HepG2 (cell line): ENCODE data around the gene FGFBP2. TPM values are rescaled to one million over a fixed set of nuclear protein-coding genes. Genes with fewer than 3 reads are reported as not detected.

ENCODE experiments used
- ATAC-seq: fragments of 200-7000 bp; cut with Tn5 transposase; 3 replicates; pipeline ENCODE4 v1.9.1; 2020; ENCODE audit warnings: mild to moderate bottlenecking, moderate library complexity
- BruUV-seq: library from RNA; stranded (reverse); fragments of 400-500 nt; replicated peaks from 2 replicates; lab custom pipeline; 2021; lab: Mats Ljungman, UMichigan
- CTCF ChIA-PET: fragments of 300-600 bp; formaldehyde crosslinking; extraction: SDS; loops from one replicate; lab custom pipeline; 2021; ENCODE audit warnings: low total read pairs, inconsistent platforms, low intra/inter-chr PET ratio; lab: Yijun Ruan, JAX
- POLR2A ChIA-PET: fragments of 350-600 bp; sonication (Branson Sonifier 250); formaldehyde crosslinking; loops from one replicate; lab custom pipeline; 2020; ENCODE audit warnings: antibody characterized with exemption, inconsistent platforms; lab: Yijun Ruan, JAX
- DNase-seq: peaks from one replicate; pipeline ENCODE4 v3.0.0-alpha.2; 2015; ENCODE audit warnings: low spot score
- FAIRE-seq: peaks from 3 replicates; lab custom pipeline; 2011; peaks lifted over from hg19 to GRCh38; lab: Jason Lieb, UNC
- H2AFZ ChIP-seq: one replicate; pipeline ENCODE4 v1.6.1; 2011; ENCODE audit warnings: low read length, inconsistent platforms
- H3K27ac ChIP-seq: fragments of 300-600 bp; 3 replicates; pipeline ENCODE4 v1.8.0; 2011; ENCODE audit warnings: mixed run types, mild to moderate bottlenecking, mixed read lengths, low read length, inconsistent platforms; ENCODE audit not compliant: insufficient read depth; ENCODE audit errors: extremely low read length
- H3K27me3 ChIP-seq, 2 experiments: fragments of 200-600 bp in 1 of 2; 2 replicates in 1 of 2; 3 replicates in 1 of 2; pipeline versions ENCODE4 v1.6.0 to v1.8.0; 2011; ENCODE audit warnings: low read length in 2 of 2, mild to moderate bottlenecking in 2 of 2, moderate library complexity in 2 of 2, inconsistent platforms in 1 of 2; ENCODE audit not compliant: insufficient read depth in 2 of 2, control insufficient read depth in 1 of 2
- H3K36me3 ChIP-seq, 2 experiments: fragments of 200-600 bp in 1 of 2; replicated peaks in 1 of 2; 2 replicates in 1 of 2; 3 replicates in 1 of 2; pipeline versions ENCODE4 v1.5.1 to v1.8.0; 2011; ENCODE audit warnings: low read length in 2 of 2, inconsistent platforms in 1 of 2; ENCODE audit not compliant: insufficient read depth in 2 of 2, control insufficient read depth in 1 of 2
- H3K4me1 ChIP-seq: 2 replicates; pipeline ENCODE4 v1.5.1; 2012; ENCODE audit warnings: low read length, inconsistent platforms; ENCODE audit not compliant: insufficient read depth
- H3K4me2 ChIP-seq: 2 replicates; pipeline ENCODE4 v1.6.0; 2011; ENCODE audit warnings: low read depth, low read length, inconsistent platforms
- H3K4me3 ChIP-seq, 3 experiments: fragments of 200-600 bp in 1 of 3; sonication (generic), shearing (Covaris generic) in 1 of 3; replicated peaks in 1 of 3; 2 replicates each; pipeline ENCODE4 v1.5.1; 2011 to 2016; ENCODE audit warnings: low read length in 3 of 3, inconsistent platforms in 2 of 3, low read depth in 2 of 3, mild to moderate bottlenecking in 2 of 3, control low read depth in 1 of 3, mixed read lengths in 1 of 3; ENCODE audit not compliant: insufficient read depth in 1 of 3
- H3K79me2 ChIP-seq: one replicate; pipeline ENCODE4 v1.6.1; 2011; ENCODE audit warnings: low read length, inconsistent platforms; ENCODE audit not compliant: insufficient read depth
- H3K9ac ChIP-seq: 2 replicates; pipeline ENCODE4 v1.6.0; 2011; ENCODE audit warnings: mild to moderate bottlenecking, low read depth, low read length, inconsistent platforms; ENCODE audit not compliant: insufficient read depth
- H3K9me3 ChIP-seq: 2 replicates; pipeline ENCODE4 v1.5.1; 2012; ENCODE audit warnings: mild to moderate bottlenecking, low read length
- H4K20me1 ChIP-seq: 2 replicates; pipeline ENCODE4 v1.6.0; 2011; ENCODE audit warnings: inconsistent platforms, mild to moderate bottlenecking, low read length, moderate library complexity; ENCODE audit not compliant: insufficient read depth
- ESRRA ChIP-seq: sonication (generic); formaldehyde crosslinking; IDR thresholded peaks from 2 replicates; pipeline ENCODE4 v1.5.1; 2020; ENCODE audit warnings: mild to moderate bottlenecking, low read depth, missing genetic modification reagents
- IRF9 ChIP-seq: sonication (generic); formaldehyde crosslinking; IDR thresholded peaks from 2 replicates; pipeline ENCODE4 v1.8.0; 2022; ENCODE audit warnings: missing genetic modification reagents, mild to moderate bottlenecking, borderline replicate concordance
- LCORL ChIP-seq, 2 experiments: fragments of 450-650 bp in 1 of 2; sonication (generic) in 1 of 2; formaldehyde crosslinking in 1 of 2; IDR thresholded peaks; 2 replicates each; pipeline versions ENCODE4 v1.5.0 to v1.6.1; 2017 to 2020; ENCODE audit warnings: antibody characterized with exemption in 1 of 2, missing genetic modification reagents in 1 of 2
- PRPF4 ChIP-seq: fragments of 200-400 bp; formaldehyde crosslinking; IDR thresholded peaks from 2 replicates; pipeline ENCODE4 v1.6.1; 2016; ENCODE audit warnings: low read length, low read depth; ENCODE audit not compliant: poor library complexity, severe bottlenecking
- SAP130 ChIP-seq: IDR thresholded peaks from 2 replicates; pipeline ENCODE4 v1.6.1; 2016; ENCODE audit warnings: low read depth
- SSRP1 ChIP-seq: IDR thresholded peaks from 2 replicates; pipeline ENCODE4 v1.6.1; 2016; ENCODE audit warnings: control low read depth
- ZNF251 ChIP-seq: sonication (generic); formaldehyde crosslinking; IDR thresholded peaks from 2 replicates; pipeline ENCODE4 v1.9.0; 2021; ENCODE audit warnings: mild to moderate bottlenecking, missing genetic modification reagents
- ZNF3 ChIP-seq: IDR thresholded peaks from 2 replicates; pipeline ENCODE4 v1.7.0; 2017; ENCODE audit warnings: inconsistent platforms
- ZSCAN31 ChIP-seq: sonication (generic); formaldehyde crosslinking; IDR thresholded peaks from 2 replicates; pipeline ENCODE4 v1.5.0; 2020; ENCODE audit warnings: low read depth, mild to moderate bottlenecking, missing genetic modification reagents
- WGBS: methylation state at CpG from one replicate; pipeline ENCODE4 v1.1.6; 2017; ENCODE audit warnings: low lambda C conversion rate; 5-methylcytosine and 5-hydroxymethylcytosine counted together
- in situ Hi-C: cut with HindIII; loops from 2 replicates; pipeline ENCODE4 v1.10.0; 2017; ENCODE audit warnings: low pct_unique_long_range_greater_than_20kb; ENCODE audit not compliant: extremely low pct_ligation_motif_present
- intact Hi-C: fragments of 100-400 bp; cut with micrococcal nuclease; formaldehyde crosslinking; loops from one replicate; pipeline ENCODE4 v1.10.0; 2022; ENCODE audit not compliant: unreplicated experiment
- polyA plus RNA-seq, 8 experiments: library from polyadenylated mRNA; depleted of rRNA in 3 of 8; stranded (reverse) in 7 of 8; unstranded in 1 of 8; fragments of >200 nt; fragmentation: Illumina TruSeq in 4 of 8; extraction: Trizol in 4 of 8; gene quantifications; 2 replicates each; pipeline versions ENCODE4 v1.2.1 to v1.2.3, GENCODE V29; 2011 to 2016; ENCODE audit warnings: low read depth in 4 of 8, missing spikeins in 1 of 8, mixed read lengths in 1 of 8; ENCODE audit not compliant: insufficient read depth in 1 of 8
- total RNA-seq, 5 experiments: library from RNA; depleted of rRNA; stranded (reverse); fragments of >200 nt; fragmentation: Illumina TruSeq; extraction: Trizol; gene quantifications; 2 replicates each; pipeline ENCODE4 v1.2.3, GENCODE V29; 2016; ENCODE audit warnings: low read depth in 1 of 5

The FGFBP2 gene
- total and polyA plus RNA-seq, 2 of the 13 experiments (the other 11 are each of a cell fraction or from before 2014, with no cell fraction given) = not detected

GRCh38 chr4:15956179-15956850 is 6.7 kb downstream of the FGFBP2 start (continued):
- TF ChIP-seq SAP130 (CRISPR knock-in tag) (0 out of 2 replicates have a peak, but pooled peaks have one; percentile 20), LCORL (IDR thresholded peaks at IDR 0.05) (no peak), LCORL (CRISPR knock-in tag; IDR thresholded peaks at IDR 0.05) (0 out of 2 replicates have a peak, but pooled peaks have one; percentile 37), ZNF3 (CRISPR knock-in tag) (no peak), ZSCAN31 (CRISPR knock-in tag) (no peak), PRPF4 (no peak)
- TF ChIP-seq, all 625 proteins: peak for 29

GRCh38 chr4:15955670-15956069 is 7.3 kb downstream of the FGFBP2 start:
- in situ Hi-C loops (loop anchor here (5.0 kb wide), 2 partner anchors 73 to 148 kb away; no protein-coding TSS in a partner anchor), intact Hi-C loops (loop anchor here (1.0 to 2.0 kb wide), 5 partner anchors 73 to 476 kb away; no protein-coding TSS in a partner anchor)
- CTCF ChIA-PET = interaction anchor here (1.9 to 2.1 kb wide), 3 partner anchors 73 to 477 kb away, joined by 12 to 15 read pairs (median 15); no protein-coding TSS in a partner anchor
- Histone ChIP-seq H3K79me2 (no peaks in the 10 kb centered on the region), H2AFZ (no peak overlapping the region), H4K20me1 (no peaks in the 10 kb centered on the region), H3K27me3 (peaks cover 0 to 15% of the 10 kb centered on the region in 2 experiments; a peak in 2 of 5 replicates), H3K27ac (no peak overlapping the region), H3K9me3 (no peaks in the 10 kb centered on the region), H3K9ac (no peak overlapping the region), H3K4me2 (no peak overlapping the region), H3K4me1 (0 out of 2 replicates have a peak, but pooled peaks cover 7% of the 10 kb centered on the region), H3K4me3 (no peak overlapping the region), H3K36me3 (no peaks in the 10 kb centered on the region)
- TF ChIP-seq SSRP1 (CRISPR knock-in tag) = no peak
- no peak for TF ChIP-seq IRF9
- no peak for TF ChIP-seq ZNF251 (CRISPR knock-in tag)
- no peak for TF ChIP-seq ESRRA
- no TSS peak for BruUV-seq
- POLR2A ChIA-PET = interaction anchor here (1.1 kb wide), 1 partner anchor 476 kb away, joined by 13 read pairs; no protein-coding TSS in a partner anchor
- peak; percentile 61 for ATAC-seq
- FAIRE-seq = no peak
- no peak for DNase-seq
- 42% methylated on average over 2 of the region's 3 CpGs for WGBS
